ENCODE data around the gene AHCTF1. TPM values are rescaled to one million over a fixed set of nuclear protein-coding genes. Genes with fewer than 3 reads are reported as not detected.

AHCTF1 gene, protein sequence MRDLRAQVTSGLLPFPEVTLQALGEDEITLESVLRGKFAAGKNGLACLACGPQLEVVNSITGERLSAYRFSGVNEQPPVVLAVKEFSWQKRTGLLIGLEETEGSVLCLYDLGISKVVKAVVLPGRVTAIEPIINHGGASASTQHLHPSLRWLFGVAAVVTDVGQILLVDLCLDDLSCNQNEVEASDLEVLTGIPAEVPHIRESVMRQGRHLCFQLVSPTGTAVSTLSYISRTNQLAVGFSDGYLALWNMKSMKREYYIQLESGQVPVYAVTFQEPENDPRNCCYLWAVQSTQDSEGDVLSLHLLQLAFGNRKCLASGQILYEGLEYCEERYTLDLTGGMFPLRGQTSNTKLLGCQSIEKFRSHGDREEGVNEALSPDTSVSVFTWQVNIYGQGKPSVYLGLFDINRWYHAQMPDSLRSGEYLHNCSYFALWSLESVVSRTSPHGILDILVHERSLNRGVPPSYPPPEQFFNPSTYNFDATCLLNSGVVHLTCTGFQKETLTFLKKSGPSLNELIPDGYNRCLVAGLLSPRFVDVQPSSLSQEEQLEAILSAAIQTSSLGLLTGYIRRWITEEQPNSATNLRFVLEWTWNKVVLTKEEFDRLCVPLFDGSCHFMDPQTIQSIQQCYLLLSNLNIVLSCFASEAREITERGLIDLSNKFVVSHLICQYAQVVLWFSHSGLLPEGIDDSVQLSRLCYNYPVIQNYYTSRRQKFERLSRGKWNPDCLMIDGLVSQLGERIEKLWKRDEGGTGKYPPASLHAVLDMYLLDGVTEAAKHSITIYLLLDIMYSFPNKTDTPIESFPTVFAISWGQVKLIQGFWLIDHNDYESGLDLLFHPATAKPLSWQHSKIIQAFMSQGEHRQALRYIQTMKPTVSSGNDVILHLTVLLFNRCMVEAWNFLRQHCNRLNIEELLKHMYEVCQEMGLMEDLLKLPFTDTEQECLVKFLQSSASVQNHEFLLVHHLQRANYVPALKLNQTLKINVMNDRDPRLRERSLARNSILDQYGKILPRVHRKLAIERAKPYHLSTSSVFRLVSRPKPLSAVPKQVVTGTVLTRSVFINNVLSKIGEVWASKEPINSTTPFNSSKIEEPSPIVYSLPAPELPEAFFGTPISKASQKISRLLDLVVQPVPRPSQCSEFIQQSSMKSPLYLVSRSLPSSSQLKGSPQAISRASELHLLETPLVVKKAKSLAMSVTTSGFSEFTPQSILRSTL (N-terminal part only)
- total RNA-seq: 33.1 and 36.3 TPM in 2 replicates

GRCh38 chr1:246931549-246932365 lies at the start of gene AHCTF1:
AHCTF1 (minus strand) TSS chr1:246931948; CDS start chr1:246918370, 13,578 bp downstream.

Small RNAs within 50 kb of the gene (small RNA-seq; reads per million reads assigned to genes)
- gene AC113174.1: not detected
- not detected for gene RF00402

Other genes with a start within 250 kb of the AHCTF1 start
- gene SCCPDH, start 207.5 kb downstream of the AHCTF1 start, total RNA-seq: 80.0 and 101 TPM in 2 replicates
- gene ZNF695, start 76.1 kb upstream of the AHCTF1 start, total RNA-seq: 1.2 and 2.8 TPM in 2 replicates
- 5.2 and 6.6 TPM in 2 replicates for gene ZNF670, start 146.9 kb upstream of the AHCTF1 start, total RNA-seq
- 9.1 and 10.6 TPM in 2 replicates for gene ZNF669, start 172.4 kb upstream of the AHCTF1 start, total RNA-seq
- gene ZNF124, start 240.1 kb upstream of the AHCTF1 start, total RNA-seq: 41.3 and 49.7 TPM in 2 replicates

All from articular chondrocyte of knee joint (primary cell).